ENCODE measurements around the gene CMIP. TPM values are rescaled to one million over a fixed set of nuclear protein-coding genes. Genes with fewer than 3 reads are reported as not detected.

Gene CMIP
- total and polyA plus RNA-seq, 10 of the 15 experiments (the other 5 are each of a cell fraction or from before 2014, with no cell fraction given), result 1.2 to 43.2 (median 4.4) TPM

- Histone ChIP-seq H3K4me1 (ENCODE audit: control insufficient read depth, insufficient read depth, low read length) (peaks cover 5% of the 10 kb centered on the region), H3K9ac (ENCODE audit: control insufficient read depth, insufficient read depth, low read length) (no peak overlapping the region), H3K79me2 (ENCODE audit: control insufficient read depth, insufficient read depth, low read length) (peaks cover 1% of the 10 kb centered on the region; the same call in 1 of the 2 replicates), H3K9me3 (replicated peaks; ENCODE audit: control insufficient read depth, insufficient read depth, low read length) (no peaks in the 10 kb centered on the region), H3K27ac (ENCODE audit: control insufficient read depth, insufficient read depth) (no peak overlapping the region), H3K4me3 (no peak overlapping the region), H3K4me2 (ENCODE audit: control insufficient read depth, insufficient read depth) (no peak overlapping the region), H4K20me1 (ENCODE audit: control insufficient read depth, insufficient read depth) (no peaks in the 10 kb centered on the region), H3K27me3 (replicated peaks in 1 of 2; ENCODE audit: control insufficient read depth in 2 of 2, insufficient read depth in 2 of 2, low read length in 1 of 2) (no peaks in the 10 kb centered on the region), H3K36me3 (ENCODE audit: control insufficient read depth in 2 of 2, insufficient read depth in 2 of 2, low read length in 1 of 2) (peaks cover 2% of the 10 kb centered on the region in 2 experiments; a peak in 3 of 4 replicates), H2AFZ (ENCODE audit: control insufficient read depth, low read depth, low read length) (no peak overlapping the region)
- CTCF ChIA-PET, result interaction anchor here (0.9 to 2.1 kb wide), 5 partner anchors 8 to 260 kb away, joined by 3 to 6 read pairs (median 3); no protein-coding TSS in a partner anchor
- in situ Hi-C loops (cut with MboI) (no loop called here), intact Hi-C loops (cut with micrococcal nuclease; ENCODE audit: unreplicated experiment) (no loop called here)
- no peak for DNase-seq (ENCODE audit: low read depth, low spot score)
- RAD21 ChIA-PET (ENCODE audit: unreplicated experiment), result no interaction called here
- no peak for ATAC-seq
- SMC1A ChIA-PET (ENCODE audit: uncharacterized antibody, unreplicated experiment), result interaction anchor here (1.4 kb wide), 1 partner anchor 99 kb away, joined by 3 read pairs; no protein-coding TSS in a partner anchor
- no peak for FAIRE-seq
- POLR2A ChIA-PET, result interaction anchor here (0.6 kb wide), 1 partner anchor 149 kb away, joined by 4 read pairs; no protein-coding TSS in a partner anchor
- no TSS peak for BruUV-seq (replicated peaks)
- 85% methylated on average over 5 of the region's 5 CpGs for WGBS (ENCODE audit: insufficient coverage, insufficient replicate concordance, low lambda C conversion rate, missing lambda C conversion rate)
- no peak for TF ChIP-seq ZNF384 (IDR thresholded peaks at IDR 0.05; ENCODE audit: borderline replicate concordance, low read depth, low read length)
- TF ChIP-seq SMAD5 (IDR thresholded peaks at IDR 0.05; ENCODE audit: low read depth), result no peak
- TF ChIP-seq ZNF592 (IDR thresholded peaks at IDR 0.05), result no peak
- TF ChIP-seq SP1 (IDR thresholded peaks at IDR 0.05; ENCODE audit: low read depth, low read length), result no peak
- TF ChIP-seq, protein P1, sequence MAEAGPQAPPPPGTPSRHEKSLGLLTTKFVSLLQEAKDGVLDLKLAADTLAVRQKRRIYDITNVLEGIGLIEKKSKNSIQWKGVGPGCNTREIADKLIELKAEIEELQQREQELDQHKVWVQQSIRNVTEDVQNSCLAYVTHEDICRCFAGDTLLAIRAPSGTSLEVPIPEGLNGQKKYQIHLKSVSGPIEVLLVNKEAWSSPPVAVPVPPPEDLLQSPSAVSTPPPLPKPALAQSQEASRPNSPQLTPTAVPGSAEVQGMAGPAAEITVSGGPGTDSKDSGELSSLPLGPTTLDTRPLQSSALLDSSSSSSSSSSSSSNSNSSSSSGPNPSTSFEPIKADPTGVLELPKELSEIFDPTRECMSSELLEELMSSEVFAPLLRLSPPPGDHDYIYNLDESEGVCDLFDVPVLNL (IDR thresholded peaks at IDR 0.05; ENCODE audit: low read depth, low read length), result no peak
- TF ChIP-seq CBX3 (IDR thresholded peaks at IDR 0.05; ENCODE audit: borderline replicate concordance, low read depth), result no peak
- TF ChIP-seq CEBPZ (IDR thresholded peaks at IDR 0.05; ENCODE audit: low read depth, low read length), result no peak
- TF ChIP-seq ATF3 (IDR thresholded peaks at IDR 0.05; ENCODE audit: borderline replicate concordance, extremely low read depth, low read depth, low read length), result no peak
- TF ChIP-seq PAX8 (IDR thresholded peaks at IDR 0.05), result no peak
- no peak for TF ChIP-seq MTA2 (IDR thresholded peaks at IDR 0.05; ENCODE audit: low read depth)
- TF ChIP-seq, protein P2, sequence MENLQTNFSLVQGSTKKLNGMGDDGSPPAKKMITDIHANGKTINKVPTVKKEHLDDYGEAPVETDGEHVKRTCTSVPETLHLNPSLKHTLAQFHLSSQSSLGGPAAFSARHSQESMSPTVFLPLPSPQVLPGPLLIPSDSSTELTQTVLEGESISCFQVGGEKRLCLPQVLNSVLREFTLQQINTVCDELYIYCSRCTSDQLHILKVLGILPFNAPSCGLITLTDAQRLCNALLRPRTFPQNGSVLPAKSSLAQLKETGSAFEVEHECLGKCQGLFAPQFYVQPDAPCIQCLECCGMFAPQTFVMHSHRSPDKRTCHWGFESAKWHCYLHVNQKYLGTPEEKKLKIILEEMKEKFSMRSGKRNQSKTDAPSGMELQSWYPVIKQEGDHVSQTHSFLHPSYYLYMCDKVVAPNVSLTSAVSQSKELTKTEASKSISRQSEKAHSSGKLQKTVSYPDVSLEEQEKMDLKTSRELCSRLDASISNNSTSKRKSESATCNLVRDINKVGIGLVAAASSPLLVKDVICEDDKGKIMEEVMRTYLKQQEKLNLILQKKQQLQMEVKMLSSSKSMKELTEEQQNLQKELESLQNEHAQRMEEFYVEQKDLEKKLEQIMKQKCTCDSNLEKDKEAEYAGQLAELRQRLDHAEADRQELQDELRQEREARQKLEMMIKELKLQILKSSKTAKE (IDR thresholded peaks at IDR 0.05; ENCODE audit: low read depth, poor library complexity, severe bottlenecking), result no peak
- no peak for TF ChIP-seq TAF1 (IDR thresholded peaks at IDR 0.05; ENCODE audit: borderline replicate concordance, low read depth, low read length)
- no peak for TF ChIP-seq SIN3A (IDR thresholded peaks at IDR 0.05; ENCODE audit: low read depth, low read length)
These were observed 186.0 kb downstream of the CMIP start for GRCh38 chr16:81630635-81631031.

Data from GM12878 (cell line).